ENCODE results near the gene RTRAF.

Gene RTRAF

DNA sequence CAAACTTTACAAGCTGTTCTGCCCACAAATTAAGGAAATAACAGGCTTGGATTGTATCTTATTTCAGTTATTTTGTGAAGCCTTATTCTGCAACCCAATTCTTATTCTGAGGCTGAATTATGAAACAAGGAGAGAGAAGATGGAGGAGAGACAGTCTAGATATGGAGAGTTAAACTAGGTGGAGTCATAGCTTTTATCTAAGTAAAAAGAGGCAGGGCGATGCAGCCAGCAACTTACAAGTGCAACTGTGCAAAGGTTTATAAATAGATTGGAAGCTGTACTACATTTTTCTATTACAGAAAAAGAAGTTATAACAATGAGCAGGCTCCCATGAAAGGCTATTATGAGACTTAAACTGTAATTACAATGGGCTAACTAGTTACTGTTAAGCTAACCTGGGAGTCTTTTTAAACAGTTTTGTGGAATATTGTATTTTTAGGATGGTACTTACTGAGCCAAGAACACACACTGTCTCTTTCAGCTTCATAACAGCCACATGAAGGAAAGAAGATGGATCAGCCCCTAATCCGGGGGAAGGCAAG lies 57.1 kb downstream of the RTRAF start:
- no peak overlapping the region for H3K4me3 ChIP-seq (ENCODE audit: low read depth, low read length)
- TF ChIP-seq CTCF (IDR thresholded peaks at IDR 0.05; ENCODE audit: low read depth, low read length, missing control alignments): no peak
- no peak for DNase-seq (ENCODE audit: low read depth)

DNA sequence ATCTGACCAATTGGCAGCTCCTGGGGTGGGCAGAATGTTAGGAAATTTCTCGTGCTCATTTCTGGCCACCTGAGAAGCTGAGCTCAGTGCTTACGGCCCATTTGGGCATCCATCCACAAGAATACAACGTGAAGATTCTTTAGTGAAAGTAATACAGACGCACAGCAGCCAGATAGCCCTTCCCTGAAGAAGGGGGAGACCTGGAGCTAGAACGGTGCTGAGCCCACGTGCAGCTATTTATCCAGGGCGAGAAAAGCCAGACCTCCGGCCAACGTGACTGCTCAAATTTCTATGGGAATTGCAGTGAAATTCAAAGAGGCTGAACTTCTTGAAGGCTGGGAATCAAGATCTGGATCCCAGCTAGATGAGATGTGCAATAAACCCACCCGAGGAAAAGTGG lies 58.8 kb downstream of the RTRAF start:
- DNase-seq (ENCODE audit: low read depth): no peak
- no peak overlapping the region for H3K4me3 ChIP-seq (ENCODE audit: low read depth, low read length)
- TF ChIP-seq CTCF (IDR thresholded peaks at IDR 0.05; ENCODE audit: low read depth, low read length, missing control alignments): no peak

DNA sequence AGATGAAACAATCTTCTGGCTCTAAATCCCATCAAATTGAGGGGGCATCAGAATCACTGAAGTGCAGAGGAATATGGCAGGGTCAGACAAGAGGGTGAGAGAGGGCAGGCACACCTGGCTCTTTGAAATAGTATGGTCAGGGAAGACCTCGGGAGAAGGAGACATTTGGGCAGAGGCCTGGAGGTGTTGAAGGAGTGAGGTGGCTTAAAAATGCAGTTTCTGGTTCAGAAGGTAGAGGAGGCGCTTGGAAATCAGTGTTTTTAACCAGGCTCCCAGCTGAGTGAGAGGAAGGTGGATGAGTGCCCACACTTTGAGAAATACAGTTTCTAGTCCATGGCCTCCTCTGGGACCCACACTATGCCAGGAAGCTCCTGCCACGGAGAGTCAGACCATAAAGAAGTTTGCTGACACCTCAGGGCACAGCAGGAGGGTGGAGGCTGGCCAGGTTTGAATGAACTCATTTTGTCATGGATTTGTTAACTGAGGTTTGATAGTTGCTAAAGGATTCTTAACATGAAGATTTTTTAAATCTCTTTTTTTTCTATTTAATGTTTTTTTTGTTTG lies 59.4 kb downstream of the RTRAF start:
- no peak for TF ChIP-seq CTCF (IDR thresholded peaks at IDR 0.05; ENCODE audit: low read depth, low read length, missing control alignments)
- no peak overlapping the region for H3K4me3 ChIP-seq (ENCODE audit: low read depth, low read length)
- DNase-seq (ENCODE audit: low read depth): no peak

- no peak for DNase-seq (ENCODE audit: low read depth)
- no peak for TF ChIP-seq CTCF (IDR thresholded peaks at IDR 0.05; ENCODE audit: low read depth, low read length, missing control alignments)
- H3K4me3 ChIP-seq (ENCODE audit: low read depth, low read length): no peak overlapping the region
Observed at GRCh38 chr14:52049271-52049670, 59.9 kb downstream of the RTRAF start.

DNA sequence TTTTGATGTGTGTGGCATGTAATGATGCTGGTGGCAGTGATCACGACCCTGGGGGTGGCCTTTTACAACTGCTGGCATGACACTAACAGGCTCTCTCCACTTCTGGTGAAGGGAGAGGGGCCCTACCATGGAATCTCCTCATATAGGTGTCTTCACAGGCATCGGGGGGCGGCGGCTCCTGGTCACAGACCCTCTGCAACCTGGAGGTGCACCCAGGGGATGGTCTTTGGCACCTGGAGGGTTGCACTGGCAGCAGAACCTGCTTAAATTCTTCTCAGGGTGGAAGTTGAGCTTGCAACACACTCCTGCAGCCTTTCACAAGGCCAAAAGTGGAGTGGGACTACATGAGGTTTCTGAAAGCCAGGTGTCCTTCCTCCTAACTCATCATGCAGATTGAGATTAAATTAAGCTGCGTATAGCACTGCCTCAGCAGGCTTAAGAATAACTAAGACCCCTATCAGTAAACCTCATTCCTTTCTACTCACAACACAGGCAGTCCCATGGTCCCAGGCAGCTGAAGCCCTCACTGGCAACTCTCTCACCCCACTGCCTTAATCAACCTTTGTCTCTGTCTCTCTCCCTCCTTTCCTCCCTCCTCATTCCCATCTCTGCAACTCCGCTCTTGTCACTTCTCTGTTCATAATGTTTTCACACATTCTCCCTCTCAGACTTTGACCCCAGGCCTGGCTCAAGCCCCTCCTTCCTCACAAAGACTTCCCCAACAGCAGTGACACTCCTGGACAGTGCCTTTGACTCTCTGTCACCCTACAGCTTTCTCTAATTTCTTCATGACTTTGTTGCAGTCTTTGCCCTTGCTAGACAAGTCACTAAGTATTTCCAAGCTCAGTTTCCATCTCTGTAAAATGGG lies 60.6 kb downstream of the RTRAF start:
- no peak for DNase-seq (ENCODE audit: low read depth)
- TF ChIP-seq CTCF (IDR thresholded peaks at IDR 0.05; ENCODE audit: low read depth, low read length, missing control alignments): no peak

DNA sequence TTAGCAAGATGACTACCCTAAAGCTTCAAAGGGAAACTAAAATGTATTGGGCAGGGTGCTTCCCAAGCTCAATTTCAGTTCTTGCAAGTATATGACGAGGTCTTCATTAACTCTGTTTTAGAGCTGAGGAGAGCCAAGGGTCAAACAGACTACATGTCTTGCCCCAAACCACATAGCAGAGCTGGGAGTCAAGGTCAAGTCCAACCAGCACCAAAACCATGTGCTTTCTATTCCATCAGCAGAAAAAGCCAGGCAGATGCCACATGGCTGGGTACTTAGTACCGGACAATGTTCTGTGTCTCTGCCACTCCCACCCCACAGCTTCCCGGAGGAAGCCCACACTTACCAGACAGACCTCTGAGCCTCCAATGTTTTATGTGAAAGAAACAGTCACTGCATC lies 61.9 kb downstream of the RTRAF start:
- TF ChIP-seq CTCF (IDR thresholded peaks at IDR 0.05; ENCODE audit: low read depth, low read length, missing control alignments): no peak
- no peak overlapping the region for H3K4me3 ChIP-seq (ENCODE audit: low read depth, low read length)
- no peak for DNase-seq (ENCODE audit: low read depth)

More for the DNA sequence above, 60.6 kb downstream of the RTRAF start:
- H3K4me3 ChIP-seq (ENCODE audit: low read depth, low read length): no peak overlapping the region
